Memory B cell (primary cell): Measurements from ENCODE around the gene TTLL10.

Experiments
- ATAC-seq: fragments of 150-1000 bp; cut with Tn5 transposase; 2 replicates; pipeline ENCODE4 v1.10.0; 2021; ENCODE audit warnings: low read depth, mild to moderate bottlenecking, moderate library complexity
- DNase-seq, 2 donors: peaks; one replicate each; pipeline ENCODE4 v3.0.0; 2022; ENCODE audit warnings: low spot score in 2 of 2
- H3K27ac Mint-ChIP-seq: one replicate; pipeline ENCODE4 v1.8.0; 2022; ENCODE audit warnings: mild to moderate bottlenecking, moderate library complexity, mixed read lengths
- H3K27me3 Mint-ChIP-seq: one replicate; pipeline ENCODE4 v1.8.0; 2022; ENCODE audit warnings: mixed read lengths
- H3K36me3 Mint-ChIP-seq: one replicate; pipeline ENCODE4 v1.8.0; 2022; ENCODE audit warnings: mild to moderate bottlenecking, mixed read lengths
- H3K4me1 Mint-ChIP-seq: one replicate; pipeline ENCODE4 v1.8.0; 2022; ENCODE audit warnings: mixed read lengths
- H3K4me3 Mint-ChIP-seq: one replicate; pipeline ENCODE4 v1.8.0; 2022; ENCODE audit warnings: mild to moderate bottlenecking, moderate library complexity, mixed read lengths
- H3K9me3 Mint-ChIP-seq: one replicate; pipeline ENCODE4 v1.8.0; 2022; ENCODE audit warnings: mixed read lengths

Gene TTLL10

DNA sequence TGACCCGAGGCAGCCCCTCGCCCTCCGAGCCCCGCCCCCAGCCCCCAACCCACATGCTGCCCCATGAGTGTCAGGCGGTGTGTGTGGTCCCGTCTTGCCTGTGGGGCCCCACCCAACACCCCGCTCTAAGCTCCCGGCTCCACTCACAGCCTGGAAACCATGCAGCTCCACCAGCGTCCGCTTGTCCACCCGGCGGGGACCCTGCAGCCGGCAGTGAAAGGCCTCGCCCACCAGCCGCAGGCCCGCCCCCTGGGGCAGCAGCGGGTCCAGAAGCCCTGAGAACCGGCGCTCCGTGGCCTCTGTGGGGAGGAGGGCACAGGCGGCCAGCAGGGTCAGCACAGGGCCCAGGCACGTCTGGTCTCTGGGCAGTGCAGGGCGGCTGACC is 70.1 kb downstream of the TTLL10 start:
- H3K4me1 Mint-ChIP-seq, result no peaks in the 10 kb centered on the region
- H3K4me3 Mint-ChIP-seq, result no peak overlapping the region
- ATAC-seq (no peak), DNase-seq (no peak)
- H3K36me3 Mint-ChIP-seq, result no peaks in the 10 kb centered on the region
- H3K9me3 Mint-ChIP-seq, result no peaks in the 10 kb centered on the region
- H3K27me3 Mint-ChIP-seq, result peaks cover 8% of the 10 kb centered on the region
- H3K27ac Mint-ChIP-seq, result no peak overlapping the region

DNA sequence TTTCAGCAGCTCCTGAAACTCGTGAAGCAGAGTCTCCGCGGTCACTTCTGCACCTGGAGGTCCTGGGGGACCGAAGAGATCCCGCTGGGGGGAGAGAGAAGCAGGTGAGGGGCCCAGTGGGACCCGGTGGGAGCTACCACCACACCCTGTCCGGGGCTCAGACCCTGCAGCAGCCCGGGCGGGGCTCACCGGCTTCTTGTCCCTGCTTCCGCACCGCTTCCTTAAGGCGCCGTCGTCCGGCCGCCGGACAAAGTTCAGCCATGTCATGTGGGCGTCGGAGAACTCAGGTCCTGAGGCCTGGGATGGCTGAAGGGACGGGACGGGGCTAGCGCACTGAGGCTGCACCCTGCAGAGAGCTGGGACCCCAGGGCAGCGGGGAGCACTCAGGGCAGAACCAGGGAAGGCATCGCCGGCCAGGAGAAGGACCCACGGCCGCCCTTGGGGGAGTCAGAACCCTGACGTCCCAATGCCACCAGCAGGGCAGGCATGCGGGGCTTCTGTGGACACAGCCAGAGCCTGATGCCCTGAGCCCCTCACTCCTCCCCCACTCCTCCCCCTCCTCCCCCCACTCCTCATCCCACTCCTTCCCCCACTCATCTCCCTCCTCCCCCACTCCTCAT is 70.6 kb downstream of the TTLL10 start:
- no peak for ATAC-seq
- Mint-ChIP-seq H3K4me1 (no peaks in the 10 kb centered on the region), H3K27ac (no peak overlapping the region), H3K36me3 (no peaks in the 10 kb centered on the region), H3K4me3 (no peak overlapping the region), H3K27me3 (peaks cover 8% of the 10 kb centered on the region), H3K9me3 (no peaks in the 10 kb centered on the region)
- no peak for DNase-seq

DNA sequence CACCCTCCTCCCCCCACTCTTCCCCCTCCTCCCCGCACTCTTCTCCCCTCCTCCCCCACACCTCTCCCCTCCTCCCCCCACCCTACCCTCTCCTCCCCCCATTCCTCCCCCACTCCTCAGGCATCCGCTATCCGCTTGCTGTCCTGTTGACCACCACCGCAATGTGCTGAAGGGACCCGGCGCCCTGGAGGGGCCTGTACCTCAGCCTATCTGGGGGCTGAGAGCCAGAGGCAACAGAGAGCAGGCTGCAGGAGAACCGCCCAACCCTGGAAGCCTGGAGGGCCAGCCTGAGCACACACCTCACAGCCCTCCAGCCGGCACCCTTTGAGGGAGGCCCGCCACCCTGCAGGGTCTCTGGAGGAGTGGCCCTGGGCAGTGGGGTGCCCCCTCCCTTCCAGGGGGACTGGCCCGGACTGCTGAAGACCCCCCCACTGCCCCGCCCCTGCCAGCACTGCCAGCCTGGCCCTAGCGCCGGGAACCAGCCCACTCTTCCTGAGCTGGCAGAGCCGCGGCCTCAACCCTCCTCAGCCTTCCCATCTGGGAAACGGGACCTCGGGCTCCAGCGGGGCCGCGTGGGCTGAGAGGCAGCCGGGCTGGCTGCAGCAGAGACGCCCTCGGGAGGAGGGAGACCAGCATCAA is 71.6 kb downstream of the TTLL10 start:
- DNase-seq, result no peak
- no peak for ATAC-seq
- Mint-ChIP-seq H3K9me3 (no peaks in the 10 kb centered on the region), H3K36me3 (no peaks in the 10 kb centered on the region), H3K4me1 (peaks cover 5% of the 10 kb centered on the region), H3K27ac (no peak overlapping the region), H3K27me3 (peaks cover 4% of the 10 kb centered on the region), H3K4me3 (no peak overlapping the region)

DNA sequence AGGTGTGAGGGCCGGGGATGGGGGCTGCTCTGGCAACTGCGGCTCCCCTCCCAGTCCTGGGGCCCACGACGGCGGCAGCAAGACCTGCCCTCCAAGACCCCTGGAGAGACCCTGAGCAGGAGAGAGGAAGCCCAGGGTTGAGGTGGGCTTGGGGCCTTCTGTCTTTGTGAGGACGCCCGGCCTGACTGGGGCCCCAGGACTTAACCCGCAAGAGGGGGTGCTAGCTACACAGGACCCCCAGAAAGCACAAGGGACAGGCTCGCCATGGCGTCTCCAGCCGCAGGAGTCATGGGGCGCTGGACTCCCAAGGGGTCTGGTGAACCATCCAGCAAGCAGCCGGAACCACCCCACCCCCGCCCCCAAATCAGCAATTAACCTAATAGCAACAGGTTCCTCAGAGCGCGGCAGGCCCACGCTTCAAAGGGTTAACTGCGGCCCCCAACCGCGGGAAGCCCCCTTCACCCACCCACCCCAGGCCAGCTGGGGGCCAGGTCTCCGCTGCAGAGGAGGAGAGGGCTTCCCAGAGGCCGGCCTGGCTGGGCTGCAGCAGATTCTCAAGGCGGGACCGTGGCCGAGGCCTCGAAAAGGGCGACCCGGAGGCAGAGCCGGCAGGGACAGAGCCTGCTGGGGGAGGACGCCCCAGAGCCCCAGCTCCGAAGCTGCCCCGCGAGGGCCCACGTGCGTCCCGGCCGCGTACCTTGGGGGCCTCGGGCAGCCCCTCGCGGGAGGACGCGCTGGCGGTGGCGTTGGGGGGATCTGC is 72.3 kb downstream of the TTLL10 start:
- Mint-ChIP-seq H3K4me1 (peaks cover 6% of the 10 kb centered on the region), H3K9me3 (no peaks in the 10 kb centered on the region), H3K36me3 (no peaks in the 10 kb centered on the region), H3K4me3 (no peak overlapping the region), H3K27me3 (peaks cover 2% of the 10 kb centered on the region), H3K27ac (no peak overlapping the region)
- DNase-seq (no peak), ATAC-seq (no peak)

DNA sequence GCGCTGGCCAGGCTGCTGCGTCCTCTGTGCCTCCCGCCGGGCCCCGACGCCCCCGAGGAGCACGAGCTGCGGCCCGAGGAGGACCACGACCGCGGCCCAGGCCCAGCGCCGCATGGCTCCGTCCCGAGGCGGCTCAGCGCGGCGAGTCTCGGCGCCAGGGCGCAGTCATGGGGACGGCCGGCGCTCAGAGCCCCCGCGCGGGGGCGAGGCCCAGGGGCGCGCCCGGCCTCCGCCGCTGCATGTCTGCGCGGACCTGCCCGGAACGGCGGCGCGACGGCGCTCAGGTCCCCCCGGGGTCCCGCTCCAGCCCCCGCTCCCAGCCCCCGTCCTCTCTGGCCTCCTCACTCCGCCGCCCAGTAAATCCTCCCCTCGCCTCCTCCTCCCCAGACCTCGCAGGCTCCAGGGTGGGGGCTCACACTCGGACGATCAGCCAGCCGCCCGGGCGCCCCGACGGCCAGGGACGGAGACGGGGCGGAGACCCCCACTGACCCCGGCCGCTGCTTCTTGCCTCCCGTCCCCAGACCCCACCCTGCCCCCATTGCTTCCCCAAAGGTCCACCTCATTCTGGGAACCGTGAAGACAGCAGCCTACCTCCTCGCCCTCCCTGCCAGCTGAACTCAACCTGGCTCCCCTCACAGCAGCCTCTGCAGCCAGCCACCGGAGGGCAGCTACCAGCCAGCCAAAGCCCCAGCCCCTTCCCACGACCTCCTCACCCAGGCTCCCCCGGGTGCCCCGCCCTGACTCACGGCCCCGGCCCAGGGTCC is 73.1 kb downstream of the TTLL10 start, which contains the start of gene C1QTNF12:
Gene C1QTNF12 (minus strand): TSS at position 146 of the 764 bp plus-strand sequence. CDS start 32 bp downstream, at position 114.
- Mint-ChIP-seq H3K36me3 (no peaks in the 10 kb centered on the region), H3K4me3 (no peak within 1 kb of the TSS), H3K9me3 (no peaks in the 10 kb centered on the region), H3K27ac (peak within 1 kb of the TSS; percentile 58), H3K4me1 (peaks cover 8% of the 10 kb centered on the region), H3K27me3 (no peaks in the 10 kb centered on the region)
- DNase-seq, result no peak
- ATAC-seq, result no peak

DNA sequence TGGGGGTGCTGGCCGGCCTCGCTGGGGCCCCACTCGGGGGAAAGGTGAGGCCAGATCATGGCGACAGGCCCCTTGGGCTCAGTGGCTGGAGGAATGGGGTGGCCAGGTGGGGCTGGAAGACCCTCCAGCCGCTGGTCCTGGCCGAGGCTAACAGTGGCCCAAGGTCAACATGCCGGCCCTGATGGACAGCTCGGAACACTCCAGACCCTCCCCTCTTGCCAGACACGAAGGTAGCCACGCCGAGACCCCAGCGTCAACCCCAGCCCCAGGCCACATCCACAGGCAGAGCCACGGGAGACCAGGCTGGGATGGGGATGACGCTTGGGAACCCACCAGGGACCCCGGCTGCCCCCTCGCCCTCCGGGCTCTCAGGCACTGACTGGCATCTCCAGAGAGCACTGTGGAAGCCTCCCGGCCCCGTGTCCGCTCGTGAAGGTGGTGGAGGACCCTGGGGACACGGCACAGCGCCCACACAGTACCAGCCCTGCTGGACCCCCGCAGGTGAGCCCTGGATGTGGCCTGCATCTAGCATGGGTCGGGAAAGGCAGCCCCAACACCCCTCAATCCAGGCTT is 73.7 kb downstream of the TTLL10 start:
- Mint-ChIP-seq H3K4me3 (no peak overlapping the region), H3K27me3 (no peaks in the 10 kb centered on the region)

More for the DNA sequence above, 73.7 kb downstream of the TTLL10 start:
- DNase-seq, result no peak
- Mint-ChIP-seq H3K36me3 (no peaks in the 10 kb centered on the region), H3K9me3 (no peaks in the 10 kb centered on the region), H3K4me1 (peaks cover 8% of the 10 kb centered on the region), H3K27ac (peak overlapping the region; percentile 58)
- no peak for ATAC-seq
